ENCODE results near the gene FALEC. TPM values are rescaled to one million over a fixed set of nuclear protein-coding genes. Genes with fewer than 3 reads are reported as not detected.

The FALEC gene
- total and polyA plus RNA-seq, 9 of the 15 experiments (the other 6 are each of a cell fraction or from before 2014, with no cell fraction given): 0.15 to 1.8 (median 0.53) TPM; not detected in 5

GRCh38 chr1:150568594-150568966 is 53.0 kb downstream of the FALEC start:
- FAIRE-seq (no peak), ATAC-seq (peak; percentile 12), DNase-seq (ENCODE audit: extremely low read depth in 1 of 4, low spot score in 3 of 4) (no peak)
- in situ Hi-C loops (cut with MboI) (loop anchor here (10.0 kb wide), 1 partner anchor 426 kb away; no protein-coding TSS in a partner anchor), intact Hi-C loops (cut with micrococcal nuclease) (no loop called here)
- H3K4me1 ChIP-seq (replicated peaks in 1 of 2; ENCODE audit: control insufficient read depth in 2 of 2, insufficient read depth in 2 of 2, low read length in 2 of 2): peaks cover 16 to 28% of the 10 kb centered on the region in 2 experiments
- peaks cover 10% of the 10 kb centered on the region for H4K20me1 ChIP-seq (replicated peaks; ENCODE audit: control insufficient read depth, insufficient read depth, low read length)
- no peak overlapping the region for H3K9ac ChIP-seq (ENCODE audit: insufficient read depth in 1 of 2, low read depth in 2 of 2, low read length in 2 of 2)
- H3K9me3 ChIP-seq (replicated peaks; ENCODE audit: control insufficient read depth, insufficient read depth, low read depth, low read length): no peaks in the 10 kb centered on the region
- POLR2A ChIA-PET: interaction anchor here (0.9 to 5.1 kb wide), 6 partner anchors 8 to 240 kb away, joined by 3 to 38 read pairs (median 8); partner anchors contain the start of gene MCL1
- peak overlapping the region; percentile 51; the same call in 2 of the 3 replicates for H3K27ac ChIP-seq (ENCODE audit: extremely low read depth, low read depth, low read length)
- no peaks in the 10 kb centered on the region for H3K9me1 ChIP-seq (ENCODE audit: control insufficient read depth, insufficient read depth, low read length)
- peaks cover 8% of the 10 kb centered on the region for H3K79me2 ChIP-seq (ENCODE audit: control insufficient read depth, insufficient read depth, low read length)
- H3K27me3 ChIP-seq (ENCODE audit: control insufficient read depth in 2 of 2, insufficient read depth in 2 of 2, low read length in 2 of 2): no peaks in the 10 kb centered on the region
- no peak overlapping the region for H3K4me3 ChIP-seq
- H2AFZ ChIP-seq (ENCODE audit: low read depth, low read length): no peak overlapping the region
- H3K4me2 ChIP-seq (ENCODE audit: insufficient read depth, low read length): no peak overlapping the region; the same call in 1 of the 2 replicates
- CTCF ChIA-PET (ENCODE audit: low intra/inter-chr PET ratio): no interaction called here
- H3K36me3 ChIP-seq (ENCODE audit: control insufficient read depth, insufficient read depth, low read length): peaks cover 31% of the 10 kb centered on the region
- no TSS peak for BruUV-seq (replicated peaks)
- peak; percentile 82 for TF ChIP-seq ZBTB40 (IDR thresholded peaks at IDR 0.05)
- TF ChIP-seq ZBTB40 (CRISPR knock-in tag; IDR thresholded peaks at IDR 0.05): no peak
- 0 out of 2 replicates have a peak, but pooled peaks have one; percentile 9 for TF ChIP-seq CTBP1 (IDR thresholded peaks at IDR 0.05; ENCODE audit: borderline replicate concordance)
- TF ChIP-seq HBP1 (CRISPR knock-in tag; IDR thresholded peaks at IDR 0.05): 0 out of 2 replicates have a peak, but pooled peaks have one; percentile 14
- TF ChIP-seq BCLAF1 (IDR thresholded peaks at IDR 0.05; ENCODE audit: borderline replicate concordance in 1 of 2, control insufficient read depth in 1 of 2, low read depth in 2 of 2, low read length in 1 of 2): 0 out of 4 replicates have a peak, but pooled peaks of 1 of the 2 experiments have one; percentile 12
- TF ChIP-seq MCM5 (IDR thresholded peaks at IDR 0.05; ENCODE audit: low read depth): no peak
- TF ChIP-seq POLR2A (conservative IDR thresholded peaks at IDR 0.05): peak; percentile 51
- TF ChIP-seq NR2C2 (CRISPR knock-in tag; IDR thresholded peaks at IDR 0.05): no peak
- TF ChIP-seq NR2C2 (tag; IDR thresholded peaks at IDR 0.05): peak; percentile 64; the same call in 1 of the 2 replicates

Data from K562 (cell line).